ENCODE data around the gene AK3.

AK3 gene

GRCh38 chr9:4709380-4709779 is 31.6 kb downstream of the AK3 start:
- FAIRE-seq (no peak), DNase-seq (ENCODE audit: low spot score) (no peak)

- no peak for FAIRE-seq
Observed at GRCh38 chr9:4706971-4707622, 33.9 kb downstream of the AK3 start.

GRCh38 chr9:4706021-4706420 is 35.0 kb downstream of the AK3 start:
- DNase-seq (ENCODE audit: low spot score) (no peak), FAIRE-seq (no peak)

More at GRCh38 chr9:4706971-4707622, 33.9 kb downstream of the AK3 start:
- DNase-seq (ENCODE audit: low spot score), result no peak

- peak; percentile 46 for FAIRE-seq
- no peak for DNase-seq (ENCODE audit: low spot score)
Observed at GRCh38 chr9:4704129-4704528, 36.9 kb downstream of the AK3 start.

GRCh38 chr9:4701526-4701925 is 39.5 kb downstream of the AK3 start:
- no peak for DNase-seq (ENCODE audit: low spot score)
- FAIRE-seq, result no peak

GRCh38 chr9:4700932-4701331 is 40.1 kb downstream of the AK3 start:
- FAIRE-seq (no peak), DNase-seq (ENCODE audit: low spot score) (no peak)

- FAIRE-seq (no peak), DNase-seq (ENCODE audit: low spot score) (no peak)
Observed at GRCh38 chr9:4700091-4700490, 40.9 kb downstream of the AK3 start.

GRCh38 chr9:4691795-4692194 is 49.2 kb downstream of the AK3 start:
- FAIRE-seq, result no peak
- no peak for DNase-seq (ENCODE audit: low spot score)

- DNase-seq (ENCODE audit: low spot score), result no peak
- no peak for FAIRE-seq
Observed at GRCh38 chr9:4690144-4690543, 50.9 kb downstream of the AK3 start.

GRCh38 chr9:4689687-4690104 is 51.3 kb downstream of the AK3 start:
- DNase-seq (ENCODE audit: low spot score) (no peak), FAIRE-seq (no peak)

- FAIRE-seq, result no peak
- no peak for DNase-seq (ENCODE audit: low spot score)
Observed at GRCh38 chr9:4689021-4689420, 52.0 kb downstream of the AK3 start.

- no peak for DNase-seq (ENCODE audit: low spot score)
- no peak for FAIRE-seq
Observed at GRCh38 chr9:4686584-4686983, 54.4 kb downstream of the AK3 start.

- DNase-seq (ENCODE audit: low spot score) (no peak), FAIRE-seq (no peak)
Observed at GRCh38 chr9:4686112-4686511, 54.9 kb downstream of the AK3 start.

- DNase-seq (ENCODE audit: low spot score), result no peak
- no peak for FAIRE-seq
Observed at GRCh38 chr9:4684820-4685219, 56.2 kb downstream of the AK3 start.

- FAIRE-seq (no peak), DNase-seq (ENCODE audit: low spot score) (no peak)
Observed at GRCh38 chr9:4680750-4681149, 60.3 kb downstream of the AK3 start.

- FAIRE-seq, result no peak
- DNase-seq (ENCODE audit: low spot score), result no peak
Observed at GRCh38 chr9:4680173-4680525, 60.9 kb downstream of the AK3 start.

- FAIRE-seq (peak; percentile 78), DNase-seq (ENCODE audit: low spot score) (peak; percentile 87)
Observed at GRCh38 chr9:4679268-4680172, 61.5 kb downstream of the AK3 start, which contains the start of gene CDC37L1. Gene CDC37L1 (plus strand): TSS chr9:4679569. CDS start chr9:4679768, 199 bp downstream.

GRCh38 chr9:4678679-4679267 is 62.2 kb downstream of the AK3 start:
- FAIRE-seq (no peak), DNase-seq (ENCODE audit: low spot score) (no peak)

GRCh38 chr9:4677392-4677791 is 63.6 kb downstream of the AK3 start:
- FAIRE-seq (no peak), DNase-seq (ENCODE audit: low spot score) (no peak)

GRCh38 chr9:4674783-4675182 is 66.2 kb downstream of the AK3 start:
- FAIRE-seq (no peak), DNase-seq (ENCODE audit: low spot score) (no peak)

GRCh38 chr9:4671737-4672136 is 69.3 kb downstream of the AK3 start:
- FAIRE-seq, result no peak
- DNase-seq (ENCODE audit: low spot score), result no peak

GRCh38 chr9:4670591-4670990 is 70.4 kb downstream of the AK3 start:
- FAIRE-seq (no peak), DNase-seq (ENCODE audit: low spot score) (no peak)
